SHP77 (cell line): Measurements from ENCODE around the gene PPM1B.
"Not testable (repeated sequence)": the region's sequence is repeated elsewhere in the genome, so short reads cannot be mapped to it uniquely, and the experiment has no call there.

Source experiments
- DNase-seq, 2 experiments: peaks; one replicate each; lab custom pipeline; 2025; lab: John Stamatoyannopoulos, UW

Gene PPM1B

DNA sequence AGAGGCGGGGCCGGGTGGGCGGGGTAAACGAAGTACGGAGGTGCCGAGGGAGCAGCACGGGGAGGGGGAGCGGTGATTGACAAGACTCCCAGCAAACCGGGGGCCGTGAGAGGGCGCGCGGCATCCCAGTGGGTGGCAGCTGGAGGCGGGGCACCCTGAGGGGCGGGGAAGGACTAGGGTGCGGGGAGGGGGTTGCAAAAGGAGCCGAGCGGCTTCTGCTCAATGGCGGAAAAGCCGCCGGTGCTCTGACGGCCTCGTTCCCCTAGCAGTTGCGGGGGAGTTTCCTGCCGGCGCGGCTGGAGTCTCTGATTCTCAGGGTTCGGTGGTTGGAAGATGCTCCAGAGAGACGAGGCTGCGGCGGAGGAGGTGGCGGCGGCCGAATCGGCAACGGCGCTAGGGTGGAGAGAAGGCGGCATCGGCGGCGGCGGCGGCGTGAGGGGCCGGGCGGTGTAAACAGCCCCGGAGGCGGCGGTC, at the start of gene PPM1B:
Gene PPM1B (plus strand): TSS at position 195 of the 474 bp plus-strand sequence. CDS start 32,325 bp downstream, outside the sequence.
- DNase-seq: no peak

DNA sequence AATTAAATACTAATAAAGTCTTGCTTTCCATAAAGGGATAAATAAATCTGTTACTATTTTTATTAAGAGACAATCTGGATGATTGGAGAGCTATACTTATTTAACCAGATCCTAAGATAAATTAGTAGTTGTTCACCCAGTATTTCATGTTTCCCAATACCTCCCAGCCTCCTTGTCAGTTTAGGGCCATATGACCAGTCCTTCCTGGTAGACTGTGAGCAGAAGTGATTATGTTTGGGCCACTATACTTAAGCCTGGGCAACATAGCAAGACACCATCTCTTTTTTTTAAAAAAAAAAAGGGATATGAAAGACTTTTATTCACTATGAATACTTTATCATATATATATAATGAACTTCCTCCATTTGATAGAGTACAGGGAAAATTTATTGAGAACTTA, 48.8 kb upstream of the PPM1B start:
- no peak for DNase-seq

DNA sequence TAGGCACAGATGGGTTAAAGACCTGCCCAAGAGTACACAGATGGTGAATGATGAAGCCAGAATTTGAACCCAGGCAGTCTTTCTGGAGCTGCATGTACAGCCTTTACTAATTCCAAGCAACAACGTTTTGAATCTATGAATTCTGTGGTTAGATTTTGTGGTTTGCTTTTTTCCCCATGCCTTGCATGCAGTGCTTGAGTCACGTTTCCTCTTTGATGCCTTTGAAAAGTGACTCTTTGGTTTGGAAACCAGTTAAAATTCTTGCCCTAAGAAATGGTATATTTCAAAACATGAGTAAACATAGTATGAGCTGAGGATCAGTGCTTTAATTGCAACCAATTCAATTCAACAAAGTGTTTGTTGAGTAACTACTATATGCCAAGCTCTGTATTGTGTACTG, 48.2 kb upstream of the PPM1B start:
- no peak for DNase-seq

DNA sequence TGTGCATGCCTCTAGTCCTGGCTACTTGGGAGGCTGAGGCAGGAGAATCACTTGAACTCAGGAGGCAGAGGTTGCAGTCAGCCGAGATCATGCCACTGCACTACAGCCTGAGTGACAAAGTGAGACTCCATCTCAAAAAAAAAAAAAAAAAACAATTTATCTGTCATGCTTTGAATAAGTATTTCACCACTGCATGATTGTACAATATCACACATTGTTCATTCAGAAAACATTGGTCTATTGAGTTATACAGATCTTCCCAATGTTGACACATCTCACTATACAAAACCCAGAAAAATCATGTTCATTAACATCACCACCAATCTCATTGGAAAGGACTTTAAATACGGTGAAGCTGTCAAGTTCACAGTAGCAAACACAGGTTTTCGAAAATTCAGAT, 46.8 kb upstream of the PPM1B start:
- no peak for DNase-seq

DNA sequence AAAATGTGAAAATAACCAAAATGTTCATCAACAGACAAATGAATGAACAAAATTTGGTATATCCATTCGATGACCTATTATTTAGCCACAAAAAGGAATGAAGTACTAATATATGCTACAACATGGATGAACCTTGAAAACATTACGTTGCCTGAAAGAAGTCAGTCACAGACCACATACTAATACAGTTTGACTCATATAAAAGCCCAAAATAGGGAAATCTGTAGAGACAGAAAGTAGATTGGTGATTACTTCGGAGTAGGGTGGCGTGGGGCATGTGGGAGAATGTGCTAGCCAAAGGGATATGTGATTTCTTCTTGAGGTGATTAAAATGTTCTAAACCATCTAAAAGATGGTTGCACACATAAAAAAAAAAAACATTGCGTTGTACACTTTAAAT, 44.2 kb upstream of the PPM1B start:
- DNase-seq: no peak

- no peak for DNase-seq
Observed at GRCh38 chr2:44126106-44126797, 42.4 kb upstream of the PPM1B start.

DNA sequence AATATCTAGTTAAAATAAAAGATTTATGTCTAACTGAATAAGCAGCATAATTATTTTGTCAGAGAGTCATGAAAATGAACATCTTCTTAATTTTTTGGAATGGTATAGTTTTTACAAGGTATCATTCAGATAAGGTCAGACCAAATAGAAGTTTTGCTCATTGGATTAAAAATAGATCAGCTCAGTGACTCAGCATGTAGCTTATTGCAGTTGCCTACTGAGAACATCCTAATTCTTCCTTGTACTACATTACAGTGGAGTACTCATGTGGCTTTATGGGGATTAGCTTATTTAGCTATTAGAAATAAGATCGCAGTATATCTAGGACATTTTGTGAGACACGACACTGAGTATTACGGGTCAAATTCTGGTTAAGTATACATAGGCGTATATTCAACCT, 38.2 kb upstream of the PPM1B start:
- no peak for DNase-seq

DNA sequence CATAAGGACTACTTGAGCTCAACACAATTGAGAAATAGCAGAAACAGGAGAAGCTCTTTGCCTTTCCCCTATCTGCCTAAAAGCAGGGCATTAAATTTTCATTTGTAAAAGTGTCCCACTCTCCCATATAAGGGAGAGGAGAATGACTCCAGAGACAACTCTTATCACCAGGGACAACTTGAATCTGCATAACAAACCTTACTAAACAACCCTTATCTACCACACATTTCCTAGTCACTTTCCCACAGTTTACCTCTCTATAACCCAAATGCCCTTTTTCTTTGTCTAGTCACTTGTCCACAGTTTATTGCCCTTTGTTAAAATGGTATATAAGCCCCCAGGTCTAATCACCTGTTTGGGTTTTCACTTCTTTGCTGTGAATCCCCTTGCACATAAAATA, 37.5 kb upstream of the PPM1B start:
- no peak for DNase-seq

- DNase-seq: not testable (repeated sequence)
Observed at GRCh38 chr2:44133602-44134001, 35.1 kb upstream of the PPM1B start.

DNA sequence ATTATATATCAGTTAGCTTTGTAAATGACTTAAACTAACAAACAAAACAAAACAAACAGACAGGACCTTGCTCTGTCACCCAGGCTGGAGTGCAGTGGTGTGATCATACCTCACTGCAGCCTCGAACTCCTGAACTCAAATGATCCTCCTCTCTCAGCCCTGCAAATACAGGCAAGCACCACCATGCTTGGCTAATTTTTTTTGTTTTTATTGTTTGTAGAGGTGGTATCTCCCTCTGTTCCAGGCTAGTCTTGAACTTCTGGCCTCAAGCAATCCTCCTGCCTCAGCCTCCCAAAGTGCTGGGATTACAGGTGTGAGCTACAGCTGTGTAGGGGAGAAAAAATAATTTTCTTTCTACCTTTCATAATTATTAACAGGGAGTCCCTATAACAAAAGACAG, 33.8 kb upstream of the PPM1B start:
- no peak for DNase-seq

- DNase-seq: no peak
Observed at GRCh38 chr2:44135296-44135695, 33.4 kb upstream of the PPM1B start.

- no peak for DNase-seq
Observed at GRCh38 chr2:44135771-44136170, 32.9 kb upstream of the PPM1B start.

DNA sequence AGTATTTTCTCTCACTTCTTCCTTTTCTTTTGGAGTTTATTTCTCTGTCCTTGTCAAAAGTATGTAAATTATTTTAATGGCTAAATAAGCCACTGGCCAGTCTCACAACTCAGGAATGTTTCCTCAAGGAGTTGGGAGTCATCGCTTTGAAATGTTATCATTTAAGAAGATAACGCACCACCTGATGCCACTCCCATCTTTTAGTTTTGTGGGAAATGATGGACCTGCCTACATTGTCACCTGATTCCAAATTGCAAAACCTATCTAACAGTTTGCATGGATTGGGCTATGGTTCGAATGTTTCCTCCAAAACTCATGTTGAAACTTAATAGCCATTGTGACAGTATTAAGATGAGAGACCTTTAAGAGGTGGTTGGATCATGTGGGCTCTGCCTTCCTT, 32.4 kb upstream of the PPM1B start:
- DNase-seq: no peak

DNA sequence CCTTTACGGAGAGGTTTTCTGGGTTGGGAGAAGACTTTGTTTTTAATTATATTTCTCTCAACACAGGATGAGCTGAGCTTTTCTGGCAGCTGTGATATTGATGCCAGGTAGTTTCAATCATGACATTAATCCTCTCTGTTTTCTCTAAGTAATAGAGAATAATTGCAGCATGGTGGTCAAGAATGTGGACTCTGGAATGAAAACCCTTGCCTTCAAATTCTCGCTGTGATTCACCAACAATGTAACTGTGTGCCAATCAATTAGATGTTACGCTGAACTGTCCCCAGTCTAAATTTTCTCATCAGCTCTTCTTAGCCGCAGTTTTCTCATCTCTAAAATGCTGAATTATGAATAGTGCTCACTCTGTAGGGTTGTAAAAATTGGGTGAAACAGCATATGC, 31.6 kb upstream of the PPM1B start:
- DNase-seq: no peak

DNA sequence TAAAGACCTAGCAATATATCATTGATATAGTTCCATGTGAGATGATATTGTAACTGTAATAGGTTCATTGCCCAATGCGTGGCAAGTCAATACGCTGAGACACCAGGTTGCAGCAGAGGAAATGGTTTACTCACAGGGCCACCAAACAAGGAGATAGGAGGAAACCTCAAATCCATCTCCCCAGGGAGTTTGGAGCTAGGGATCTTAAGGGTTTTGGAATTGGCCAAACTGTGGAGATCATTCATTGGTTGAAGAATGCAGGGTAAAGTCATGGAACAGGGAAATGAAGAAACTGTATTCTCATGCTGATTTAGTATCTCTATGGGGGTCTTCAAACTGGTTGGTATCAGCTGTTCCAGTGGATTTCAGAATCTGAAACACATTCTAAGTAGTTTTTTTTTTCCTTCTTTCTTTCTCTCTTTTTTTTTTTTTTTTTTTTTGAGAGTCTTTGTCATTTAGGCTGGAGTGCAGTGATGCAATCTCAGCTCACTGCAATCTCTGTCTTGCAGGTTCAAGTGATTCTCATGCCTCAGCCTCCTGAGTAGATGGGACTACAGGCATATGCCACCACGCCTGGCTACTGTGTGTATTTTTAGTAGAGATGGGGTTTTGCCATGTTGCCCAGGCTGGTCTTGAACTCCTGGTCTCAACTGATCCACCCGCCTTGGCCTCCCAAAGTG, 30.7 kb upstream of the PPM1B start:
- DNase-seq: no peak

- no peak for DNase-seq
Observed at GRCh38 chr2:44139741-44140140, 28.9 kb upstream of the PPM1B start.

DNA sequence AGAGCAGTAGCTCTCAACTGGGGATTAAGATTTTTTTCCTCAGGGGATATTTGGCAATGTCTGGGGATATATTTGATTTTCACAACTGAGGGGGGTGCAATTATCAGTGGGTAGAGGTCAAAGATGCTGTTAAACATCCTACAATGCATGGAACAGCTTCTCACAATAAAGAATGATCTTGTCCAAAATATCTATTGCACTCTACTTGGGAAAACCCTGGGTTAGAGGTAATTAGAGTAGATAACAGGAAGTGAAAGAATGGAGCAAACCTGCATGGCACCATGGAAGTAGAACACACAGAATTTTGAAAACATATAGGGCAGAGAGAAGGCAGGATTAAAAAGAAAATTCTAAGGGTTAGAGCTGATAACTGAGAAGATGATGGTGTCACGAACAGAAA, 26.4 kb upstream of the PPM1B start:
- no peak for DNase-seq

GRCh38 chr2:44143701-44144100, 25.0 kb upstream of the PPM1B start:
- no peak for DNase-seq

DNA sequence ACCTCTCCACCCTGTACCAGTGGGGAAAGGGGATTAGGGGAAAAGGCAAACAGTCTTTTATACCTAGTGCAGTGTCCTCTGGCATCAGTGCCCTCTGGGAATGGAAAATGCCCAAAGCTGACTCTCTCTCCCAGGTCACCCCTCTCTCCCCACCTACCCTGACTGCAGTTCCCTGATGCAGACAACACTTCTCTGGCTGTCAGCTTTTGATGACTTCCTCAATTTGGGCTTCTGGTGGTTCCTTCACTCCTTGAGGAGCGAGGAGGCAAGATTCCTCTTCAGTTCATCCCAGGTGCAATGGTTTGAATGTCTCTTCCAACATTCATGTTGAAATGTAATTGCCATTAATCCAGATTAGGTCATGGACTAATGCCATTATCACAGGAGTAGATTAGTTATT, 19.7 kb upstream of the PPM1B start:
- no peak for DNase-seq

- DNase-seq: no peak
Observed at GRCh38 chr2:44150473-44150872, 18.2 kb upstream of the PPM1B start.

- DNase-seq: no peak
Observed at GRCh38 chr2:44152865-44153669, 15.6 kb upstream of the PPM1B start.

DNA sequence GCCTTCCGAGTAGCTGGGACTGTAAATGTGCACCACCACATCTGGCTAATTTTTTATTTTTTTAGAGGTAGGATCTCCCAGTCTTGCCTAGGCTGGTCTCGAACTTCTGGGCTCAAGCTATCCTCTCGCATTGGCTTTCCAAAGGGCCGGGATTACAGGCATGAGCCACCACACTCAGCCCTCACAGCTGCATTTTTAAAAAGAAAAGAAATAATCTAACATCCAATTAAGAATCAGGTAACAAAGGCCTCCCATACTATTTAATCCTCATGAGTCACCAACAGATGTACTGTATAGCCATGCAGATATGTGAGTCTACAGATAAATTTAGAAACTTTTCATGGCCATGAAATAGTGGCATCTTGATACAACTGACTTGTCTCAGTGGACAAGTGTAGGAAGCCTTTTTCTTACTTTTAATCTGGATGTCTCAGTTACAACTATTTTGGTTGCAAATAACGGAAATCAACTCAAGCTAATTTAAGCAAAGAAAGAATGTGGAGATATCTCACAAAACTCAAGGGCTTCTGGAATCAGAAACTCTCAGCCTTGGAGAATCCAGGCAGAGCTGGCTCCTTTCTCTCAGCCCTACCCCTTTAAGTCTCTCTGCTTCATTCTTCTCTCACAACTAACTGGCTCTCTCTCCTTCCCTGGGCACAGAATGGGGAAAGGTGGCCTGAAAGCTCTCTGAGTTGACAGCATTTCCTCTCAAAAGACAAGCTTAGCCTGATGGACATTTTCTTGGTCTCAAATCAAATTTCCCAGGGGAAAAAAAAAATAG, 12.8 kb upstream of the PPM1B start:
- no peak for DNase-seq
